IMR-90 (cell line): ENCODE data around the gene CLCN6. TPM values are rescaled to one million over a fixed set of nuclear protein-coding genes. Genes with fewer than 3 reads are reported as not detected.

Experiments
- ATAC-seq: fragments of 200-7000 bp; cut with Tn5 transposase; 2 replicates; pipeline ENCODE4 v1.9.1; 2020; ENCODE audit warnings: low read depth, mild to moderate bottlenecking, moderate library complexity
- BruUV-seq: library from RNA; stranded (reverse); fragments of 400-500 nt; replicated peaks from 2 replicates; lab custom pipeline; 2021; lab: Mats Ljungman, UMichigan
- CTCF ChIA-PET: fragments of 300-600 bp; formaldehyde crosslinking; extraction: SDS; loops from one replicate; lab custom pipeline; 2021; ENCODE audit warnings: antibody characterized with exemption; lab: Yijun Ruan, JAX
- POLR2A ChIA-PET: fragments of 300-600 bp; sonication (Branson Sonifier 250); formaldehyde crosslinking; loops from one replicate; lab custom pipeline; 2022; ENCODE audit warnings: antibody characterized with exemption; ENCODE audit not compliant: unreplicated experiment; lab: Charles Lee
- DNase-seq: peaks from one replicate; pipeline ENCODE4 v3.0.0; 2013
- H2AFZ ChIP-seq: replicated peaks from 2 replicates; pipeline ENCODE3; 2013; ENCODE audit warnings: low read length, mild to moderate bottlenecking; ENCODE audit not compliant: poor library complexity
- H2AK5ac ChIP-seq: 2 replicates; pipeline ENCODE4 v1.6.1; 2013; ENCODE audit warnings: low read depth, low read length, inconsistent platforms
- H2AK9ac ChIP-seq: replicated peaks from 2 replicates; pipeline ENCODE3; 2013; ENCODE audit warnings: mild to moderate bottlenecking, low read depth, low read length, moderate library complexity; ENCODE audit not compliant: poor library complexity
- H2BK120ac ChIP-seq: 2 replicates; pipeline ENCODE4 v1.6.1; 2013; ENCODE audit warnings: low read depth, low read length, inconsistent platforms
- H2BK15ac ChIP-seq: 3 replicates; pipeline ENCODE4 v1.6.1; 2013; ENCODE audit warnings: low read depth, low read length, inconsistent platforms
- H2BK20ac ChIP-seq: 2 replicates; pipeline ENCODE4 v1.6.1; 2013; ENCODE audit warnings: low read depth, mild to moderate bottlenecking, inconsistent platforms, low read length, moderate library complexity
- H2BK5ac ChIP-seq: 2 replicates; pipeline ENCODE4 v1.6.1; 2013; ENCODE audit warnings: mild to moderate bottlenecking, low read depth, low read length, inconsistent platforms; ENCODE audit not compliant: poor library complexity, severe bottlenecking
- H3K14ac ChIP-seq: replicated peaks from 2 replicates; pipeline ENCODE4 v1.6.1; 2013; ENCODE audit warnings: low read depth, low read length, inconsistent platforms
- H3K18ac ChIP-seq: 2 replicates; pipeline ENCODE4 v1.6.1; 2013; ENCODE audit warnings: low read depth, low read length, control low read depth
- H3K23ac ChIP-seq: 2 replicates; pipeline ENCODE4 v1.6.1; 2013; ENCODE audit warnings: low read depth, low read length, inconsistent platforms
- H3K27ac ChIP-seq: 2 replicates; pipeline ENCODE4 v1.5.1; 2013; ENCODE audit warnings: mild to moderate bottlenecking, control low read depth, low read length; ENCODE audit not compliant: insufficient read depth
- H3K27me3 ChIP-seq: 2 replicates; pipeline ENCODE4 v1.6.1; 2013; ENCODE audit warnings: low read length; ENCODE audit not compliant: control insufficient read depth, insufficient read depth
- H3K36me3 ChIP-seq: 2 replicates; pipeline ENCODE4 v1.6.1; 2013; ENCODE audit warnings: low read length, mixed read lengths; ENCODE audit not compliant: control insufficient read depth, insufficient read depth
- H3K4ac ChIP-seq: 2 replicates; pipeline ENCODE4 v1.6.1; 2013; ENCODE audit warnings: low read depth, low read length, inconsistent platforms
- H3K4me1 ChIP-seq: 2 replicates; pipeline ENCODE4 v1.6.1; 2013; ENCODE audit warnings: low read length, mixed read lengths; ENCODE audit not compliant: control insufficient read depth, insufficient read depth
- H3K4me2 ChIP-seq: 2 replicates; pipeline ENCODE4 v1.6.1; 2013; ENCODE audit warnings: low read depth, mild to moderate bottlenecking, control low read depth, low read length, moderate library complexity
- H3K4me3 ChIP-seq: 2 replicates; pipeline ENCODE4 v1.5.1; 2013; ENCODE audit warnings: low read depth, mild to moderate bottlenecking, control low read depth, low read length, moderate library complexity; ENCODE audit not compliant: insufficient read depth
- H3K56ac ChIP-seq: 2 replicates; pipeline ENCODE4 v1.6.1; 2013; ENCODE audit warnings: low read length, inconsistent platforms; ENCODE audit not compliant: insufficient read depth; ENCODE audit errors: extremely low read depth
- H3K79me1 ChIP-seq, 2 experiments: 2 replicates each; pipeline ENCODE4 v1.6.1; 2013; ENCODE audit warnings: low read length in 2 of 2, inconsistent platforms in 1 of 2, low read depth in 1 of 2
- H3K9ac ChIP-seq: 2 replicates; pipeline ENCODE4 v1.6.1; 2013; ENCODE audit warnings: low read depth, low read length, control low read depth
- H3K9me1 ChIP-seq: 2 replicates; pipeline ENCODE4 v1.6.1; 2013; ENCODE audit warnings: low read length, inconsistent platforms; ENCODE audit not compliant: insufficient read depth
- H3K9me3 ChIP-seq: 2 replicates; pipeline ENCODE4 v1.6.1; 2013; ENCODE audit warnings: low read length; ENCODE audit not compliant: control insufficient read depth, insufficient read depth
- H4K20me1 ChIP-seq: 2 replicates; pipeline ENCODE4 v1.6.1; 2013; ENCODE audit warnings: low read length, inconsistent platforms; ENCODE audit not compliant: insufficient read depth
- H4K5ac ChIP-seq: 2 replicates; pipeline ENCODE4 v1.6.1; 2013; ENCODE audit warnings: mild to moderate bottlenecking, low read depth, low read length, control low read depth
- H4K8ac ChIP-seq, 2 experiments: 2 replicates each; pipeline ENCODE4 v1.6.1; 2013; ENCODE audit warnings: low read depth in 2 of 2, low read length in 2 of 2, control low read depth in 1 of 2, inconsistent platforms in 1 of 2
- H4K91ac ChIP-seq: 2 replicates; pipeline ENCODE4 v1.6.1; 2013; ENCODE audit warnings: low read depth, low read length, inconsistent platforms; ENCODE audit not compliant: insufficient read depth
- BHLHE40 ChIP-seq: fragments of 150-350 bp; IDR thresholded peaks from 2 replicates; pipeline ENCODE4 v1.6.1; 2016; ENCODE audit warnings: mild to moderate bottlenecking, low read depth, low read length
- CEBPB ChIP-seq: IDR thresholded peaks from 2 replicates; pipeline ENCODE4 v1.6.1; 2012; ENCODE audit warnings: low read depth, low read length, improper control_type of control experiment
- MAFK ChIP-seq: IDR thresholded peaks from 2 replicates; pipeline ENCODE4 v1.6.1; 2012; ENCODE audit warnings: low read depth, low read length, improper control_type of control experiment
- RCOR1 ChIP-seq: IDR thresholded peaks from 2 replicates; pipeline ENCODE4 v1.6.1; 2012; ENCODE audit warnings: mild to moderate bottlenecking, low read length, improper control_type of control experiment; ENCODE audit not compliant: insufficient replicate concordance
- RFX5 ChIP-seq: IDR thresholded peaks from 2 replicates; pipeline ENCODE4 v1.8.0; 2012; ENCODE audit warnings: low read depth, mild to moderate bottlenecking, low read length, moderate library complexity
- dilution Hi-C: fragments of 300-500 bp; cut with HindIII; formaldehyde crosslinking; loops from one replicate; pipeline ENCODE4 v1.14.3; 2018; ENCODE audit warnings: low sequenced_read_pairs; ENCODE audit not compliant: unreplicated experiment
- in situ Hi-C: fragments of 300-500 bp; cut with MboI; formaldehyde crosslinking; loops from 3 replicates; pipeline ENCODE4 v1.14.3; 2019; ENCODE audit warnings: low sequenced_read_pairs, inconsistent platforms, mixed read lengths
- intact Hi-C: fragments of 100-400 bp; cut with micrococcal nuclease; formaldehyde crosslinking; loops from 2 replicates; pipeline ENCODE4 v1.10.0; 2022
- polyA plus RNA-seq, 3 experiments: library from polyadenylated mRNA; depleted of rRNA; stranded (reverse); fragments of >200 nt; gene quantifications; 2 replicates each; pipeline ENCODE4 v1.2.3, GENCODE V29; 2012; ENCODE audit warnings: low replicate concordance in 1 of 3
- total RNA-seq: library from RNA; depleted of rRNA; stranded (reverse); fragments of >200 nt; gene quantifications from 2 replicates; pipeline ENCODE4 v1.2.3, GENCODE V29; 2012

Gene CLCN6
- total and polyA plus RNA-seq, 2 of the 4 experiments (the other 2 are of a cell fraction): 4.1 to 10.6 TPM

DNA sequence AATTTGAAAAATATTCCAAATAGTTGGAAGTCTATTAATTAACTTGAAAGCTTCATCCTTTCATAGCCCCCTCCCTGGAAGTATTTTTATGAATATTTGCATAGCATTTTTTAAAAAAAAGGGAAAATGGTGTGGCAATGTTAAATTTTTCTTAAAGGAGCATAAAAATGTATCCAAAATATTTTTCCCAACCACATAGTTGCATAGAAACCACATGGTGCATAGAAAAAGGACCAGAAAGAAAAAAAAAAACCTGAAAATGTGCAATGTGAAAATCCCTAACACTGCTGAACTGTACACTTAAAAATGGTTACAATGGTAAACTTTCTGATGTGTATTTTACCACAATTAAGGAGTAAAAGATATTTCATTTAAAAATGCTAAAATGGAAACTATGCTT is 36.0 kb upstream of the CLCN6 start:
- no TSS peak for BruUV-seq
- Histone ChIP-seq H2BK15ac (no peak overlapping the region), H3K27me3 (peaks cover 18% of the 10 kb centered on the region), H3K9me1 (no peaks in the 10 kb centered on the region), H3K36me3 (no peaks in the 10 kb centered on the region), H3K79me1 (no peaks in the 10 kb centered on the region), H2AK5ac (no peak overlapping the region), H3K9ac (no peak overlapping the region), H4K8ac (no peak overlapping the region), H4K20me1 (no peaks in the 10 kb centered on the region), H4K5ac (no peak overlapping the region), H3K4me3 (no peak overlapping the region), H2BK5ac (no peak overlapping the region), H3K4ac (no peak overlapping the region), H2BK20ac (no peak overlapping the region), H3K18ac (no peak overlapping the region), H3K14ac (no peak overlapping the region), H3K23ac (no peak overlapping the region), H2BK120ac (no peak overlapping the region), H4K91ac (no peak overlapping the region), H3K9me3 (no peaks in the 10 kb centered on the region), H3K56ac (no peak overlapping the region), H3K4me1 (no peaks in the 10 kb centered on the region), H2AK9ac (no peak overlapping the region), H2AFZ (no peak overlapping the region), H3K4me2 (no peak overlapping the region), H3K27ac (no peak overlapping the region)
- TF ChIP-seq MAFK (no peak), BHLHE40 (no peak), CEBPB (no peak), RFX5 (no peak), RCOR1 (no peak)
- POLR2A ChIA-PET: no interaction called here
- DNase-seq: no peak
- dilution Hi-C loops: no loop called here
- intact Hi-C loops: no loop called here
- in situ Hi-C loops: no loop called here
- CTCF ChIA-PET: no interaction called here
- no peak for ATAC-seq
